Esophagus mucosa (tissue), 1 donor: Measurements from ENCODE around the gene LSS. TPM values are rescaled to one million over a fixed set of nuclear protein-coding genes. Genes with fewer than 3 reads are reported as not detected.
"Not testable (repeated sequence)": the region's sequence is repeated elsewhere in the genome, so short reads cannot be mapped to it uniquely, and the experiment has no call there.

ENCODE experiments used
- ATAC-seq: fragments of 200-7000 bp; cut with Tn5 transposase; one replicate; pipeline ENCODE4 v1.9.1; 2020
- total RNA-seq: library from RNA; stranded (reverse); gene quantifications from one replicate; pipeline ENCODE4 v1.2.4, GENCODE V29; 2023
- donor health status: DM: yes; HTN: yes; CAD: no.

LSS gene
- total RNA-seq, 1 donor from 2014 or later: 92.6 TPM

GRCh38 chr21:46245213-46245915 is 16.8 kb upstream of the LSS start:
- ATAC-seq: no peak

GRCh38 chr21:46244602-46245001 is 16.0 kb upstream of the LSS start:
- no peak for ATAC-seq

GRCh38 chr21:46243960-46244361 is 15.4 kb upstream of the LSS start:
- no peak for ATAC-seq

GRCh38 chr21:46243325-46243724 is 14.8 kb upstream of the LSS start:
- no peak for ATAC-seq

DNA sequence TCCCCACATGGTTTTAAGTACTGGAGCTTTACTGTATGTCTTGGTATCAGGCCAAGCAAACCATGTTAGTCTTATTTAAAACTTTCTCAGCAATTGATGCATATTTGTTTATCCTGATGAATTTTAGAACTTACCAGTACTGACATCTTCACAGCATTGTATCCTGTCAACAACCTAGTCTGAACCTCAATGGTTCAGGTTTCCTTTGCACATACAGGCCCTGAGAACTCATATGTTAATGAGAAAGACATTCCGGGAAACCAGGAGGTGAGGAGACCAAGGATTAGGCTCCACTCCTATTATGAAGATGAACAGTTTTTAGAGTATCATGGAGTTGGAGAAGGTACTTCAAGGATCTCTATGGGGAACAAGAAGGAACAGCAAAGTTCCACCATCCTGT is 13.0 kb upstream of the LSS start:
- ATAC-seq: not testable (repeated sequence)

- ATAC-seq: no peak
Measured at GRCh38 chr21:46239817-46240325, 11.3 kb upstream of the LSS start.

DNA sequence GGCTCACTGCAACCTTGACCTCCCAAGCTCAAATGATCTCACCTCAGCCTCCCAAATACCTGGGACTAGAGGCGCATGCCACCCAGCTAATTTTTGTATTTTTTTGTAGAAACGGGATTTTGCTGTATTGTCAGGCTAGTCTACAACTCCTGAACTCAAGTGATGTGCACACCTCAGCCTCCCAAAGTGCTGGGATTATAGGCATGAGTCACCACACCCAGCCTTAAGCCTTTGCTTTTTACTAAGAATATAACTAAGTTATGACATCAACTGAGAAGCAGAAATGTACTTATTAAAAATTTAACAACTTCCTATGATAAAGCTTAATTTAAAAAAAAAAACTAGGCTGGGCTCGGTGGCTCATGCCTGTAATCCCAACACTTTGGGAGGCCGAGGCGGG is 8.9 kb upstream of the LSS start:
- peak; percentile 75 for ATAC-seq

DNA sequence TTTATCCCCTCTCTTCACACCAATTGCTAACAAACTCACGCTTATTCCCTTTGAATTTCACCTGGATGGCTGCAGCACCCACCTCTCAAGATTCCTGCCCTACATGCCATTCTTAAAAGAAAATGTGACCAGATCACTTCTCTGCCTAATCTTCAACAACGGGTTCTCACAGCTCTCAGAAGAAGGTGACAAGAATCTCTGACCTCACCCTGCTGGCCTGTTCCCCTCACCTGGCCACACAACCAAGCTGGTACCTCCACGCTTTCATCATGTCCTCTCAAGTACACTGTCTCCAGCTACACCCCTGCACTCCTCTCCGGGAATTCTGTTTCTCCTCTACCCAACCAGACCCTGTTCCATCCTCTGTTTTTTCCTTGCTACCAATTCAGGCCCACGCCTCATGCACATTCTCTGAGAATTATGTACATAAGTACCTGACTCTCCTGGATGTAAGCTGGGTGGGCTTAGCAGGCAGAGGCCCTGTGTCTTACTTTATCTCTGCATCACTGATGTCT is 5.9 kb upstream of the LSS start:
- ATAC-seq: no peak

- no peak for ATAC-seq
Measured at GRCh38 chr21:46229923-46230260, 1.3 kb upstream of the LSS start.

DNA sequence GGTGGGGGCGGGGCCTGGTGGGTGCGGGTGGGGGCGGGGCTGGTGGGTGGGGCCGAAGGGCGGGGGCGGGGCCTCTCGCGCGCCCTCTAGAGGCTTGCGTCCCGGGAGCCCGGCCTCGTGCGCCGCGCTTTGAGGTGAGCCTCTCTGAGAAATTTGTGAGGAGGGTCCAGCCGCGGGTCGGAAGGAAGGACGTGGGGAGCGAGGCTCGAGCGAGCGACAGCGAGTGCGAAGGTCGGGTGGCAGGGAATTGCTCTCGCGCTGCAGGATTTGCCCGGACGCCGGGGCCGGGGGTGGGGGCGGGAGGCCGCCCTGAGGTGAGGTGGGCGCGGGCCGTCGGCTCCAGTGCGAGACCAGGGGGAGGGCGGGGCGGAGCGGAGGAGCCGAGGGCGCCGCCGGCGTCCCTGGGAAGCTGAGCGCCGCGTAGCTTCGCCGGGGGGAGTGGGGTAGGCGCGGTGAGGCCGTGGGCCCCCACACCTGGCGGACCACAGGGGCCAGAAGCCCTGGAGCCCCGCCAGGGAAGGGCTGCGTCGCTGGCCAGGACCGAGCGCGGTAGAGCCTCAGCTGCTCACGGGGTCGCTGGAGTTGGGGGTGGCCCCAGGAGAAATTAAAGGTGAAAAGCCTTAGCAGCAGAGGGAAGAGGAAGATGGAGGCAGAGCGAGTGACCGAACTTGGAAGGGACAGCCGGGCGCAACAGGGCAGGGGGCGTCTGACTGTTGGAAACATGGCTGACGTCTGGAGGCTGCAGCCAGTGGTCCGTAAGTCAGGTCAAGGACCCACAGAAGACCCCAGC is 754 bp upstream of the LSS start:
- ATAC-seq: peak; percentile 51

GRCh38 chr21:46227811-46228344 is 696 bp downstream of the LSS start:
- ATAC-seq: peak; percentile 9

DNA sequence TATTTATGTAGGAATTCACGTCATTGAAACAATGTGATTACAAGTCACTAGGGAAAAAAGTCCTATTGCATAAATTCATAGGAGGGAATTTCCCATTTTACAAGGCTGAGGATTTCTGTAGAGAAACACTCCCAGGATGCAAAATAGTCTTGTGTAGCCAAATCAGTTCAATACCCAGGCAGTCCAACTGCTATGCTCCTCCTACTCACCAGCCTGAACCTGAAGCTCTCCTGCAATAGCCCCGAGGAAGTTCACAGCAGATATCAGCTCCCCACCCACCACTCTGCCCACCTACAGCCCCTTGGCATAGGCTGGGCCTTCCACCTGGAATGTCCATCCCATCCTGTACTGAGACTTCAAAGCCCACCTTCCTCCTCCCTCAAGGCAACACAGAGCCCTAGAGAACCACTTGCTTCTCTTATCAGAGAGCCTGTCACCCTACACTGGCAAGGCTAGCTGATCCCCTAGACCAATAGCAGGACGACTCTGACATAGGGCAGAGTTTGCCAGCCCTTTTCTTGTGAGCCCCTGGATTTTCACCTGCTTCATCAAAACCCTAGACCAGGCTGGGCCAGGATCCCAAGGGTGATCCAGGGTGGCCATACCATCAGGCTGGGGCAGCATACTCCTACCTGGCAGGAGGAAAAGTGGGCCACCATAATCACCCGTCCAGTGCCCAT is 1.5 kb downstream of the LSS start:
- peak; percentile 9 for ATAC-seq

DNA sequence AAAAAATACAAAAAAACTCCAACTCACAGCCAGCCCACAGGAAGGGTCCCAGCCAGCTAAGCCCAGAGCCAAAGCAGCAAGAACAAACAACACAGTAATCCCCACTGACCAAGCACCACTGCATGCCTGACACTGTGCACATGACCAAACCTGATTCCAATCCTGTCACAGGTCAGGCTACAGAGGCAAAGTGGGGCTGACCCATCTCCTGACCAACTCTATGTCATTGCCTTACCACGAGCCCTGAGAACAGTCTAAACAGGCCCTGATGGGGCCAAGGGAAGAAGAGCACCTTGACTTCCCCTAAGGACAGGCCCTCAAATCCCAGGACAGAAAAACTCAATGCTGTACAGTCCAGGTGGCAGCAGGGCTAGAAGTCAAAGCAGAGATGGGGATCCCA is 2.4 kb downstream of the LSS start:
- ATAC-seq: no peak

GRCh38 chr21:46223661-46224060 is 4.9 kb downstream of the LSS start:
- ATAC-seq: not testable (repeated sequence)

DNA sequence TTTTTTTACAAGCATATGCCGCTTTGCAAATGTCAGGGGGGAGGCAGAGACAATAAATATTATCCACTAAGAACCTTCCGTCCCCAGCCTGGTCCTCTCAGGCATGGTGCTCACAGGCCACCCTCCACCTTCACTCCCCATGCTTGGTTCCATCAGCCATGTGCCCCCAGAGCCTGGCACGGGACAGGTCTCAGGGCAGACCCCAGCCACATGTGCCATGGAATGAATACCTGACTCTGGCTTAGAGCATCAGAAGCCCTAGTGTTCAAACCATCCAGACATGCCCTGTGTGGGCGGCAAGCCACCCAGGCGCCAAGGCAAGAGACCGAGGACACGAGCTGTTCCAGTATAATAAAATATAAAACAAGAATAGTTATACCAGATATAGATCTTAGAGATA is 5.4 kb downstream of the LSS start:
- no peak for ATAC-seq

GRCh38 chr21:46222436-46223116 is 6.0 kb downstream of the LSS start:
- no peak for ATAC-seq

GRCh38 chr21:46221664-46222435 is 6.7 kb downstream of the LSS start:
- ATAC-seq: no peak

DNA sequence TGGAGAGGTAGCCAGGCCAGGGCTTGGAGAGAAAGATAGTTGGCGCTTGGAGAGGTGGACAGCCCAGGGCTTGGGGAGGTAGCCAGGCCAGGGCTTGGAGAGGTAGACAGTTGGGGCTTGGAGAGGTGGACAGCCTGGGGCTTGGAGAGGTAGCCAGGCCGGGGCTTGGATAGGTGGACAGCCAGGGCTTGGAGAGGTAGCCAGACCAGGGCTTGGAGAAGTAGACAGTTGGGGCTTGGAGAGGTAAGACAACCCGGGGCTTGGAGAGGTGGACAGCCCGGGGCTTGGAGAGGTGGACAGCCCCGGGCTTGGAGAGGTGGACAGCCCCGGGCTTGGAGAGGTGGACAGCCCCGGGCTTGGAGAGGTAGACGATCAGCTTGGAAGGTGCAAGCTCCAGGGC is 7.7 kb downstream of the LSS start:
- ATAC-seq: no peak

DNA sequence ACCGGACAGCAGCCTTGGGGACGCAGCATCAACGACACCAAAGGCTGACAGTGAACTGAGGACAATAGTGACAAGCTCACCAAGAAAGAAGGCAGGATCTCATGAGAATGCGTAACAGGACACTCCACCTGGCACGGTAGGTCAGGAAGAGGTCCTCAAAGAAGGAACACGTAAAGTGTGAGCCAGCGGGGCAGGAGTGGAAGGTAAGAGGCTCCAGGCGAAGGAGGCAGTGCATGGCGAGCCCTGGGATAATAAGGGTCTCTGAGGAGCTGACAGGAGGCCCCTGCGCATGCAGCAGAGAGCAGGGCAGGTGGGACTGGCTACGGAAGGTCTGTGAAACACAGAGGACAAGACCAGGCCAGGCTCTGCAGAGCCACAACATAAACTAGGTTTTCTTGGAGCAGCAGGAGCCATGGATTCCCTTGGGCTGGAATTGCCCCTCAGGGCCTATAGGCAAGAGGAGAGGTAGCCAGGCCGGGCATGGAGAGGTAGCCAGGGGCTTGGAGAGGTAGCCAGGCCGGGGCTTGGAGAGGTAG is 8.2 kb downstream of the LSS start:
- no peak for ATAC-seq

GRCh38 chr21:46219591-46220239 is 8.9 kb downstream of the LSS start:
- ATAC-seq: no peak
